OCI-LY1 (cell line): ENCODE measurements around the gene SCIMP.

Experiments used
- H2AFZ ChIP-seq: fragments of 200-600 bp; sonication (generic), shearing (Covaris generic); 2 replicates; pipeline ENCODE4 v1.6.0; 2014; ENCODE audit warnings: antibody characterized with exemption, mild to moderate bottlenecking, low read length
- H3F3A ChIP-seq: fragments of 200-600 bp; sonication (generic), shearing (Covaris generic); 2 replicates; pipeline ENCODE4 v1.6.0; 2014; ENCODE audit warnings: mild to moderate bottlenecking, antibody characterized with exemption, low read length, moderate library complexity; ENCODE audit not compliant: insufficient read depth
- H3K27ac ChIP-seq: fragments of 200-600 bp; sonication (generic); 2 replicates; pipeline ENCODE4 v1.5.1; 2014; ENCODE audit warnings: low read length, mixed run types, mild to moderate bottlenecking, low read depth; ENCODE audit not compliant: poor library complexity, severe bottlenecking
- H3K27me3 ChIP-seq: fragments of 200-600 bp; sonication (generic); 2 replicates; pipeline ENCODE4 v1.6.0; 2014; ENCODE audit warnings: antibody characterized with exemption, mild to moderate bottlenecking, low read length, moderate library complexity; ENCODE audit not compliant: insufficient read depth
- H3K36me3 ChIP-seq: fragments of 200-600 bp; sonication (generic); 2 replicates; pipeline ENCODE4 v1.6.1; 2014; ENCODE audit warnings: mild to moderate bottlenecking, antibody characterized with exemption, low read length, moderate library complexity, mixed read lengths; ENCODE audit not compliant: insufficient read depth
- H3K4me1 ChIP-seq: fragments of 200-600 bp; sonication (generic); 2 replicates; pipeline ENCODE4 v1.5.1; 2014; ENCODE audit warnings: mild to moderate bottlenecking, low read length, moderate library complexity; ENCODE audit not compliant: insufficient read depth, severe bottlenecking
- H3K4me2 ChIP-seq: fragments of 200-600 bp; sonication (generic), shearing (Covaris generic); 2 replicates; pipeline ENCODE4 v1.6.1; 2014; ENCODE audit warnings: low read length
- H3K4me3 ChIP-seq: fragments of 200-600 bp; sonication (generic); 2 replicates; pipeline ENCODE4 v1.5.1; 2014; ENCODE audit warnings: low read length, low read depth, mild to moderate bottlenecking, mixed read lengths; ENCODE audit not compliant: poor library complexity, severe bottlenecking
- H3K79me2 ChIP-seq: fragments of 200-600 bp; shearing (Covaris generic); 2 replicates; pipeline ENCODE4 v1.6.1; 2016; ENCODE audit warnings: mixed run types, low read length, mixed read lengths; ENCODE audit not compliant: insufficient read depth
- H3K9ac ChIP-seq: fragments of 200-600 bp; sonication (generic), shearing (Covaris generic); 2 replicates; pipeline ENCODE4 v1.6.1; 2014; ENCODE audit warnings: mild to moderate bottlenecking, low read length, mixed read lengths
- H3K9me2 ChIP-seq: fragments of 200-600 bp; sonication (generic), shearing (Covaris generic); 2 replicates; pipeline ENCODE4 v1.6.1; 2014; ENCODE audit warnings: low read depth, mild to moderate bottlenecking, low read length, mixed read lengths
- H3K9me3 ChIP-seq: fragments of 200-600 bp; shearing (Covaris generic); 2 replicates; pipeline ENCODE4 v1.6.1; 2014; ENCODE audit warnings: low read length, mixed read lengths
- H4K20me1 ChIP-seq: fragments of 200-600 bp; sonication (generic), shearing (Covaris generic); 2 replicates; pipeline ENCODE4 v1.6.0; 2016; ENCODE audit warnings: mild to moderate bottlenecking, low read length; ENCODE audit not compliant: insufficient read depth
- EZH2 ChIP-seq: fragments of 200-600 bp; sonication (generic), shearing (Covaris generic); IDR thresholded peaks from 2 replicates; pipeline ENCODE4 v1.8.0; 2017; ENCODE audit warnings: borderline replicate concordance, mixed run types, mild to moderate bottlenecking, antibody characterized with exemption, low read length, moderate library complexity, mixed read lengths
- TF ChIP-seq, protein P1 (sequence below): fragments of 200-600 bp; sonication (generic), shearing (Covaris generic); IDR thresholded peaks from 2 replicates; pipeline ENCODE4 v1.5.1; 2017; ENCODE audit warnings: mild to moderate bottlenecking, antibody characterized with exemption, low read length, moderate library complexity, mixed read lengths

SCIMP gene

DNA sequence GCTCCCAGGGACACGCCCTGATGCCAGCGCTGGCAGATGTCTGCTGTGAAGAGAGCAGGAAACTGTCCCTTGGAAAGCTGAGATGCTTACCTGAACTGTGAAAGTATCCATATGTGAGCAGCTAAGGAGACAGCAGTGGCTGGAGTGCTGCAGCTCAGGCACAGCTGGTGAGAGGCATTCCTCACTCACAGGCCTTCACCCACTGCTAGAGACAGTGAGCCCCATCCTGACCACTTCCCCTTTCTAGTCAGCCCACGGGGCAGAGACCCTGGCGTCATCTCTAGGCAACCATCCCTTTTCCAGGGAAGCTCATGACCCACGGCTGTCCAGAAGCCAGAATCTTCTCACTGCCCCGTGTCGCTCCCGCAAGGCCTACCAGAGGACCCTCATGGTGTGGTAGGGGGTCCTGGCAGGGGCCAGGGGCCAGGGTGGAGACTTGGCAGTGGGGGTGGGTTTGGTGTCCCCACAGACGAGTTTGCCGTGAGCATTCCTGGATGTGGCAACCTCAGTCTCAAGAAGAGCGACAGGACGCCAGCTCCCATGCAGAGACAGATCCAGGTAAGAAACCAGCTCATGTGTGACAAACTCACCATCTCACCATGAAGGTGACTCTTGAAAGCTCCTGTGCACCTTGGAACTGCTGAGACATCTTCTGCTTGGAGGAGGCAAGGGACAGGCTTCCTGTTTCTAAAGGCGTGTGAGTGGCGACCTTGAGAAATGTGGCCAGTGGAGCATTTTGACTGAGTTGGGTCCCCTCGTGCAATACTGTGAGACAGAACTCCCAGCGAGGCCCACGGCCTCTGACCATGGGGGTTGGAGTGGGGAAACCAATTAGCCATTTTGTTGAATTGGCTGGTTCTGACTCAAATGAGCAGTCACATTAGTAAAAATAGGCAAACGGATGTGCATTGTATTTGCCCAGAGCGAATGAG, at the start of gene SCIMP:
Gene SCIMP (minus strand): TSS at position 216 of the 932 bp plus-strand sequence. CDS start 105 bp downstream, at position 111.
- no peaks in the 10 kb centered on the region for H3F3A ChIP-seq
- H3K79me2 ChIP-seq = no peaks in the 10 kb centered on the region
- H3K4me3 ChIP-seq = peak within 1 kb of the TSS; percentile 14
- no peak within 1 kb of the TSS for H2AFZ ChIP-seq
- H3K9me3 ChIP-seq = no peaks in the 10 kb centered on the region
- H3K36me3 ChIP-seq = no peaks in the 10 kb centered on the region
- H3K27me3 ChIP-seq = no peaks in the 10 kb centered on the region
- H3K27ac ChIP-seq = peak within 1 kb of the TSS; percentile 84
- H3K9me2 ChIP-seq = no peaks in the 10 kb centered on the region
- no peak for TF ChIP-seq EZH2
- TF ChIP-seq, protein P1, sequence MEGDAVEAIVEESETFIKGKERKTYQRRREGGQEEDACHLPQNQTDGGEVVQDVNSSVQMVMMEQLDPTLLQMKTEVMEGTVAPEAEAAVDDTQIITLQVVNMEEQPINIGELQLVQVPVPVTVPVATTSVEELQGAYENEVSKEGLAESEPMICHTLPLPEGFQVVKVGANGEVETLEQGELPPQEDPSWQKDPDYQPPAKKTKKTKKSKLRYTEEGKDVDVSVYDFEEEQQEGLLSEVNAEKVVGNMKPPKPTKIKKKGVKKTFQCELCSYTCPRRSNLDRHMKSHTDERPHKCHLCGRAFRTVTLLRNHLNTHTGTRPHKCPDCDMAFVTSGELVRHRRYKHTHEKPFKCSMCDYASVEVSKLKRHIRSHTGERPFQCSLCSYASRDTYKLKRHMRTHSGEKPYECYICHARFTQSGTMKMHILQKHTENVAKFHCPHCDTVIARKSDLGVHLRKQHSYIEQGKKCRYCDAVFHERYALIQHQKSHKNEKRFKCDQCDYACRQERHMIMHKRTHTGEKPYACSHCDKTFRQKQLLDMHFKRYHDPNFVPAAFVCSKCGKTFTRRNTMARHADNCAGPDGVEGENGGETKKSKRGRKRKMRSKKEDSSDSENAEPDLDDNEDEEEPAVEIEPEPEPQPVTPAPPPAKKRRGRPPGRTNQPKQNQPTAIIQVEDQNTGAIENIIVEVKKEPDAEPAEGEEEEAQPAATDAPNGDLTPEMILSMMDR = no peak
- peak within 1 kb of the TSS; percentile 55 for H3K4me2 ChIP-seq
- H3K9ac ChIP-seq = peak within 1 kb of the TSS; percentile 58
- peaks cover 53% of the 10 kb centered on the region for H3K4me1 ChIP-seq
- no peaks in the 10 kb centered on the region for H4K20me1 ChIP-seq

DNA sequence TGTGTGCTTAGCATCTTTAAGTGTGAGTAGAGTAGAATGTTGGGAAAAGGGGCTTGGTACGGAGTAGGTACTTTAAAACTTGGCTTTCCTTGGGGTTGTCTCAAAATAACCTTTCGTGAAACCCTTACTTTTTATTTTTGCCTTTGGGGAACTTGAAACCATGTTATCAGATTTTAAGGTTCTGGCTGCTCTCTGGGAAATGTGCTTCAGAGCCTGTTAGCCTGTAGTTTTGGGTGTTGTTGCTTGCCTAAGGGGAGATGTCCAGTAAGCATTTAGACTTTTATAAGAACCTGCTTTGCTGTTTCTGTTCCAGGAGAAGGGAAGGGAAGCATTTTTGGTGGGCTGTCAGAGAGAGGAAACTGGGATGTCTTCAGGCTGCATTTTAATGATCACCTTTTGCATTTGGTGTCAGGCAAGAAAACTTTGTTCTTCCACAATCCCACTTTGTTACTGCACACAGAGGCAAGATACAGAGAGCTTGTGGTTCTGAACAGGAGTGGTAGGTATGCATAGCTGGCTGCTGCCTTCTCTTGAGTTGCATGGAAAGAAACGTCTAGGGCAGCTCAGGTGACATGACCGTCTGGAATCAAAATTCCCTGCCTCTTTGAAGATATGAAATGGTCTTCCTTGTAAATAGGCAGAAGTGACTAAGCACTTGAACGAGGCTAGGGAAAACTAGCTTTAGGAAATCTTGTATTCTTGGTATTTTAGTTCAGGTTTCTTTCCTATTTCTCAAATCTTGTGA, 49.1 kb upstream of the SCIMP start:
- Histone ChIP-seq H3K79me2 (peaks cover 55% of the 10 kb centered on the region), H4K20me1 (no peaks in the 10 kb centered on the region), H3F3A (no peaks in the 10 kb centered on the region), H3K4me1 (peaks cover 58% of the 10 kb centered on the region), H3K9me2 (no peaks in the 10 kb centered on the region), H3K36me3 (peaks cover 18% of the 10 kb centered on the region), H2AFZ (no peak overlapping the region), H3K4me3 (peak overlapping the region; percentile 75), H3K27me3 (no peaks in the 10 kb centered on the region), H3K9ac (peak overlapping the region; percentile 72), H3K27ac (peak overlapping the region; percentile 15), H3K4me2 (peak overlapping the region; percentile 97), H3K9me3 (no peaks in the 10 kb centered on the region)
- TF ChIP-seq, protein P1 = no peak
- TF ChIP-seq EZH2 = no peak

DNA sequence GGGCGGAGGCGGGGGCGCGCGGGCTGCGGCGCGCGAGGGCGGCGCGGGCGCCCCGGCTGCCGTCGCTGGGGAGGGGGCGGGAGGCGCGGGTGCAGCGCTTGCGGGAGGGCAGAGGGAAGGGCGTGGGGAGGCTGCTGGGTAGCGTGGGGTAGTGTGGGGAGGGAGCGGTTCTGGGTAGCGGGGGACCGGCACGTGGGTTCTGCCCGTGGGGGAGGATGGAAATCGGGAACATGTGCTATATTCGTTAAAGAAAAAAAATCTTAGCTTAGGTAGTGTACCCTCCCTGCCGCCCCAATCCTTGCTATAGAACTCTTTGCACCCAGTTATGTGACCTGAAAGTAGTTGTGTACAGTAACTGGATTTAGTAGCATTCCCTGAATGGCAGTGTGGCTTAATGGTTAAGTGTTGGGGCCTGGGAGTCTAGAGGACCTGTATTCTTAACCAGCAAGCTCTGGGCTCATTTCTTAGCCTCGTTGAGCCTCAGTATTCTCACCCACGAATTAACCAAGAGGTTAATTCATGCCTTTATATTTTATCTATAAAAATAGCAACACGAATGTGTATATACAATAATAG, 48.1 kb upstream of the SCIMP start:
- Histone ChIP-seq H4K20me1 (no peaks in the 10 kb centered on the region), H3K9me3 (no peaks in the 10 kb centered on the region), H3K36me3 (peaks cover 15% of the 10 kb centered on the region), H3K79me2 (peaks cover 49% of the 10 kb centered on the region), H3K4me2 (peak overlapping the region; percentile 97), H3K27me3 (no peaks in the 10 kb centered on the region), H3K9me2 (no peaks in the 10 kb centered on the region), H3K9ac (peak overlapping the region; percentile 72), H2AFZ (no peak overlapping the region), H3K27ac (peak overlapping the region; percentile 15), H3K4me1 (peaks cover 48% of the 10 kb centered on the region), H3F3A (no peaks in the 10 kb centered on the region), H3K4me3 (peak overlapping the region; percentile 75)
- TF ChIP-seq, protein P1 = no peak
- TF ChIP-seq EZH2 = no peak
